Cardiac fibroblast (primary cell): ENCODE measurements around the gene ZNF77.
"Not testable (repeated sequence)": the region's sequence is repeated elsewhere in the genome, so short reads cannot be mapped to it uniquely, and the experiment has no call there.

Source experiments
- DNase-seq, 2 donors: peaks; one replicate each; pipeline versions ENCODE4 v3.0.0 to v3.0.0-alpha.2; 2010; ENCODE audit warnings: low read depth in 2 of 2
- H3K4me3 ChIP-seq, 2 donors: replicated peaks in 1 of 2; 1 replicate in 1 of 2; 2 replicates in 1 of 2; pipeline ENCODE4 v1.5.1; 2011; ENCODE audit warnings: low read depth in 2 of 2, low read length in 2 of 2, mild to moderate bottlenecking in 2 of 2, moderate library complexity in 1 of 2
- TF ChIP-seq, protein P1 (sequence below): IDR thresholded peaks from one replicate; pipeline ENCODE4 v1.5.1; 2011; ENCODE audit warnings: low read depth, mild to moderate bottlenecking, low read length, inconsistent platforms

The ZNF77 gene

GRCh38 chr19:2923510-2923909, 21.3 kb downstream of the ZNF77 start:
- peak; percentile 25 to 93 for DNase-seq
- TF ChIP-seq, protein P1, sequence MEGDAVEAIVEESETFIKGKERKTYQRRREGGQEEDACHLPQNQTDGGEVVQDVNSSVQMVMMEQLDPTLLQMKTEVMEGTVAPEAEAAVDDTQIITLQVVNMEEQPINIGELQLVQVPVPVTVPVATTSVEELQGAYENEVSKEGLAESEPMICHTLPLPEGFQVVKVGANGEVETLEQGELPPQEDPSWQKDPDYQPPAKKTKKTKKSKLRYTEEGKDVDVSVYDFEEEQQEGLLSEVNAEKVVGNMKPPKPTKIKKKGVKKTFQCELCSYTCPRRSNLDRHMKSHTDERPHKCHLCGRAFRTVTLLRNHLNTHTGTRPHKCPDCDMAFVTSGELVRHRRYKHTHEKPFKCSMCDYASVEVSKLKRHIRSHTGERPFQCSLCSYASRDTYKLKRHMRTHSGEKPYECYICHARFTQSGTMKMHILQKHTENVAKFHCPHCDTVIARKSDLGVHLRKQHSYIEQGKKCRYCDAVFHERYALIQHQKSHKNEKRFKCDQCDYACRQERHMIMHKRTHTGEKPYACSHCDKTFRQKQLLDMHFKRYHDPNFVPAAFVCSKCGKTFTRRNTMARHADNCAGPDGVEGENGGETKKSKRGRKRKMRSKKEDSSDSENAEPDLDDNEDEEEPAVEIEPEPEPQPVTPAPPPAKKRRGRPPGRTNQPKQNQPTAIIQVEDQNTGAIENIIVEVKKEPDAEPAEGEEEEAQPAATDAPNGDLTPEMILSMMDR: no peak
- no peak overlapping the region for H3K4me3 ChIP-seq

DNA sequence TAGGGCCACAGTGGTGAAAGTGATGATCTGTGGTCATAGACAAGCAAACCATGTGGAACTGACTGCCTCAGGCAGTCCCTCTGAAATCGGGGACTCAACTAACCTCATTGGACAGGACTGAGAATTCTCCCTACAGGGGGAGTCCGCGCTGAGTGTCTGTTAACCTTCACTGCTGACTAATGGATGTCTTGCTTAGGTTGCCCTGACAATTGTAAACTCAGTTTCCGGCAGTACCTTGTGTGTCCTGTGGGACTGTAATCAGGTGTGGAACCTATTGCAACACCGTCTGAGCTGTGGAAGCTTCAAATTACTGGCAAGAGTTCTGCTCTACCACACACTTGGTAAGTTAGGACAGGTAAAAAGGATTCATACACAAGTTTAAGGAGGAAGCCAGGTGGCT, 21.8 kb downstream of the ZNF77 start:
- peak in 1 of 2 donors; percentile 20 for DNase-seq
- TF ChIP-seq, protein P1: no peak
- no peak overlapping the region for H3K4me3 ChIP-seq

GRCh38 chr19:2917275-2918184, 27.2 kb downstream of the ZNF77 start:
- H3K4me3 ChIP-seq: no peak overlapping the region

GRCh38 chr19:2912306-2912705, 32.5 kb downstream of the ZNF77 start:
- H3K4me3 ChIP-seq: no peak overlapping the region
- no peak for DNase-seq
- TF ChIP-seq, protein P1: no peak

More at GRCh38 chr19:2917275-2918184, 27.2 kb downstream of the ZNF77 start:
- DNase-seq: no peak
- TF ChIP-seq, protein P1: no peak

- TF ChIP-seq, protein P1: no peak
- DNase-seq: no peak
- no peak overlapping the region for H3K4me3 ChIP-seq
These were observed 38.1 kb downstream of the ZNF77 start for GRCh38 chr19:2906631-2907195.

- DNase-seq: no peak
- TF ChIP-seq, protein P1: no peak
- no peak overlapping the region for H3K4me3 ChIP-seq
These were observed 38.8 kb downstream of the ZNF77 start for GRCh38 chr19:2905918-2906519.

DNA sequence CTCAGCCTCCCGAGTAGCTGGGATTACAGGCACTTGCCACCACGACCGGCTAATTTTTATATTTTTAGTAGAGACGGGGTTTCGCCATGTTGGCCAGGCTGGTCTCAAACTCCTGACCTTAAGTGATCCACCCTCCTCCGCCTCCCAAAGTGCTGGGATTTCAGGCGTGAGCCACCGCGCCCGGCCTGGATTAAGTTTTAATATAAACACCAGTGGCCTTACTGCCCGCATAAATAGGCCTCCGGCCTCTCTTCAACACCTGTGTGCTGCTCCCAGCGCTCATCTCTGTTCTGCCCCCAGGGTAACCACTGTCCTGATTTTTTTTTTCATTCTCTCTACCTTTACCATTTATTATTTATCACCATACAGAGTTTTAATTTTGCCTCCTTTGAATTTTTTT, 41.4 kb downstream of the ZNF77 start:
- H3K4me3 ChIP-seq, DNase-seq: not testable (repeated sequence)
